GM12872 (cell line): Measurements from ENCODE around the gene ADARB2.

Experiments
- TF ChIP-seq, protein P1 (sequence below): IDR thresholded peaks from 3 replicates; pipeline ENCODE4 v1.5.1; 2011; ENCODE audit warnings: low read depth, mild to moderate bottlenecking, low read length, moderate library complexity; ENCODE audit not compliant: insufficient read depth

ADARB2 gene

DNA sequence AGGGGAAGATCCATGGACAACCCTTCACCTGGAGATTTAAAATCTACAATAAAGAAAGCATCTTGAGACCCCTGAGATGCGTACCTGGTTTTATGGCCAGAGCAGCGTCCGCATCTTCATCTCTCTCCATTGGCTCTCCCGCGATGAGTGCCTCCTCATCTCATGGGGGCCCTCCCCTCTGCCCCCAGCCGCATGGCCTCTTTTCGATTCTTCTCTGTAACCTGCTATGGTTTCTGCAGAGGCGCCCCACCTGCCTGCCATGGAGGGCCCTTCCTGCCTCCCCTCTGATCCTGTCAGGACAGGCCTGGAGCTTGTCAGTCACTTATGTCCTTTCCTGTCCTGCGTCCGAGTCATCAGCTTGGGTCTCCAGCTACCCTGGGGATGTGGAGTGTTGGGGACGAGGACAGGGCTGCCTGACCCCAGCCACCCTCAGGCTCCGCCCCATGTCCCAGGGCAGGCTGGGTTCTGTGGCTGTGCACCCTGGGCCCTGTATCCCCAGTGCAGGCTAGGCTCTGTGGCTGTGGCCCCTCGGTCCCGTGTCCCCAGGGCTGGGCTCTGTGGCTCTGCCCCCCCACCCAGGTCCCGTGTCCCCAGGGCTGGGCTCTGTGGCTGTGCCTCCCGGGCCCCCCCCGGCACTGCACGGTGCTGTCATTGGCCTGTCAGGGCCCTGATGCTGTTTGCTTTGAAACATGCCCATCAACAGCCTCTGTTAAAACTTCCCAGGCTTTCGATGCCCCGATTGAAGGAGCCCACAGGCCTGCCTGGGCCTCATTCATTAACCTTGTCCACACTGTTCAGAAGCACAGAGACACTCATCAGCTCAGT, 581.3 kb downstream of the ADARB2 start:
- TF ChIP-seq, protein P1, sequence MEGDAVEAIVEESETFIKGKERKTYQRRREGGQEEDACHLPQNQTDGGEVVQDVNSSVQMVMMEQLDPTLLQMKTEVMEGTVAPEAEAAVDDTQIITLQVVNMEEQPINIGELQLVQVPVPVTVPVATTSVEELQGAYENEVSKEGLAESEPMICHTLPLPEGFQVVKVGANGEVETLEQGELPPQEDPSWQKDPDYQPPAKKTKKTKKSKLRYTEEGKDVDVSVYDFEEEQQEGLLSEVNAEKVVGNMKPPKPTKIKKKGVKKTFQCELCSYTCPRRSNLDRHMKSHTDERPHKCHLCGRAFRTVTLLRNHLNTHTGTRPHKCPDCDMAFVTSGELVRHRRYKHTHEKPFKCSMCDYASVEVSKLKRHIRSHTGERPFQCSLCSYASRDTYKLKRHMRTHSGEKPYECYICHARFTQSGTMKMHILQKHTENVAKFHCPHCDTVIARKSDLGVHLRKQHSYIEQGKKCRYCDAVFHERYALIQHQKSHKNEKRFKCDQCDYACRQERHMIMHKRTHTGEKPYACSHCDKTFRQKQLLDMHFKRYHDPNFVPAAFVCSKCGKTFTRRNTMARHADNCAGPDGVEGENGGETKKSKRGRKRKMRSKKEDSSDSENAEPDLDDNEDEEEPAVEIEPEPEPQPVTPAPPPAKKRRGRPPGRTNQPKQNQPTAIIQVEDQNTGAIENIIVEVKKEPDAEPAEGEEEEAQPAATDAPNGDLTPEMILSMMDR: no peak

DNA sequence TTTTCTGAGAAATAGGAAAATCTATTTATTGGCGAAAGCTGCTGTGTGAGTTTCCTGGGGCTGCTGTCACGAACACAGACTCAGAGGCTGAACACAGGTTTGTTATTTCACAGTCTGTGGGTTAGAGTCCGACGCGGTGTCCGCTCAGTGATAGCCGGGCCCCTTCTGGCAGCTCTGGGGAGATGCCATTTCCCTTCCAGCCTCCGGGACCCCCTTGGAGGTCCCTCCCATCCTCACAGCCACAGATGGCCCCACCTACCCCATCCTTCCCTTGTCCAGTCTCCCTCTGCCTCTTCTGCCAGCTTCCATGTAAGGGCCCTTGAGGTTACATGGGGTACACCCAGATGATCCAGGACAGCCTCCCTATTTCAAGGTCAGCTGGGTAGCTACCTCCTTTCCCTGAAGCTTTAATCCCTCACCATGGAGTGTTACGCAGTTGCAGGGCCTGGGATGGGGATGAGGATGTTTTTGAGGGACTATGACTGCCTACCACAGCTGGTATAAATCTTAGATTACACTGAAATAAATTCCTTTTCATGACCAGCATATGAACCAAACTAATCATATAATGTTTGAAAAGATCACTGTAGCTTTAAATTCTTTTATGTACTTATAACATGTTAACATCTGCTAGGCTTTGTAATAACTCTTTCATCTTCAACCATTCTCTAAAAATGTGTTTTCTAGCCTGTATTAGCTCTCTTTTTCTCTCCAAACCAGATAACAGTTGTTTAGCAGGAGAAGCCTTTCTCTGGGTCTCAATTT, 582.6 kb downstream of the ADARB2 start:
- TF ChIP-seq, protein P1: no peak

DNA sequence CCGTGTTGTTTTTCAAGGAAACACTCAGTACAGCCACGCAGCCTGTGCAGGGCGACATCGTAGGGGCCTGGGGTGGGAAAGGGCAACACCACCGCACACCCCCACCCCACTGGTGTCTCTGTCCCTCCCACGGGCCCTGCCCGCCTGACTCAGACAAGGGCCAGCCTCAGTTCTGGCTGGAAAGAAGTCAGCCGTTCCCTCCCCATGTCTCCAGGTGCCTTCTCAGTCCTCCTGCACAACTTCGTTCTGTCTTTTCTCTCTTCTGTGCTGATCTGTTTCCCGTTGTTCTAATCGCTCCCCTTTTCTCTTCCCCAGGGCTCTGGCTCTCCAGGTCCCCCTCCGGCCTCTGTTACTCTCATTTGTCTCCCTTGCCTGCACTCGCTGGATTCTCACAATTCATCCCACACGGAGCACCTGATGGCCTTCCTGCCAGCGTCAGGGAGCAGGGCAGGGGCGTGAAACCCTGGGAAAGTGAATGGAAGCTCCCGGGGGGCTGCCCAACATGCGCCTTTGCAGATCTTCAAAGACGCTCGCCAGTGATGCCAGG, 583.4 kb downstream of the ADARB2 start:
- TF ChIP-seq, protein P1: no peak

DNA sequence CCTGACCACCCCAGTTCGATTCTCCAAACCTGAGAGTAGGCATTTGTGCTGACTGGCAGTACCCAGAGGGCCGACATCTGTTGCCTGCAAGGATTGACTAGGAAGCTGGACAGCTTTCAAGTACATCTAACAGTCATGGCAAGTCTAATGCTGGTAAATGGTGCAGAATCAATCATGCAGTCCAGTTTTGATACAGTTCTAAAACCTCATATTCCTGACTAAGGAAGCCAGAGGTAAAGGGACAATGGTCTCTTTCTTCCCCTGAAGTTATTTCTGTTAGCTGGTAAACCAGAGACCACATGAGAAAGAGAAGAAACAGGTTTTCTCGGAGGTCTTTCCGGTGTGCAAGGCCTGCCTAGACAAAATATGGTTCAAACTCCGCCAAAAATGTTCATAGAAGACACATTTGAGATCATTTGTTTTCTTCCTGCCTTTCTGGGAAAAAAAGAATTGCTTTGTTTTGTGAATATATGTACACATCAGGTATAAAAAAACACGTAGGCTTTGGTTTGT, 584.0 kb downstream of the ADARB2 start:
- TF ChIP-seq, protein P1: no peak

DNA sequence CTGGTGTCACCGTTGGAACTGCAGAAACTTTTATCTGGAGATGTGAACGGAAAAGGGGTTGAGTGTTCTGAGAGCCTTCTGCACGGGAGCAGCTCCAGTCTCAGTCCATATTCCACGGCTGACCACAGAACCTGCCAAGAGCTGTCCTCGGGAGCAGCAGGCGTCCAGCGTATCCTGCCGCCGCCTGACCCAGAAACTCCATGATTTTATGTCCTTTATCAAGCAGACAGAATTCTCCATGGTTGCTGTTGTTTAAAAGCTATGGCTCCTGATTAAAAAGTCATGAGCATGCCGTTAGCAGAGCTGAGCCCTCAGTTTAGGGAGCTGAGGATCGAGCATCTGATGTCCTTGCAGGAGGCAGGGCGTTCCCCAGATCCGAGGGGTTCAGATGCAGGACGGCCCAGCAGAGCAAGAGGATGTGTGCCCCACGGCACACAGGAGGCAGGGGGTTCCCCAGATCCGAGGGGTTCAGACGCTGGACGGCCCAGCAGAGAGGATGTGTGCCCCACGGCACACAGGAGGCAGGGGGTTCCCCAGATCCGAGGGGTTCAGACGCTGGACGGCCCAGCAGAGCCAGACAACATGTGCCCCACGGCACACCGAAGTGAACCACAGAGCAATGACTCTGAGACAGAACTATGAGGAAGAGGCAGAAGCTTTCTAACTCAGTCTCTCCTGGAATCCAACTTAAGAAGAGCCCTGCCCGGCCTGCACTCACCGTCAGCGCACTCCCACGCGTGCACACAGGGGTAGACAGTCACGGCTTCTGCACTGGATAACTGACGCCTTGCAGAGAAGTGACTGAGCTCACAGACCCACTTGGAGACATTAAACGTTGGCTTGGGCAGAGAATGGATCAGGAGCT, 584.7 kb downstream of the ADARB2 start:
- TF ChIP-seq, protein P1: no peak

DNA sequence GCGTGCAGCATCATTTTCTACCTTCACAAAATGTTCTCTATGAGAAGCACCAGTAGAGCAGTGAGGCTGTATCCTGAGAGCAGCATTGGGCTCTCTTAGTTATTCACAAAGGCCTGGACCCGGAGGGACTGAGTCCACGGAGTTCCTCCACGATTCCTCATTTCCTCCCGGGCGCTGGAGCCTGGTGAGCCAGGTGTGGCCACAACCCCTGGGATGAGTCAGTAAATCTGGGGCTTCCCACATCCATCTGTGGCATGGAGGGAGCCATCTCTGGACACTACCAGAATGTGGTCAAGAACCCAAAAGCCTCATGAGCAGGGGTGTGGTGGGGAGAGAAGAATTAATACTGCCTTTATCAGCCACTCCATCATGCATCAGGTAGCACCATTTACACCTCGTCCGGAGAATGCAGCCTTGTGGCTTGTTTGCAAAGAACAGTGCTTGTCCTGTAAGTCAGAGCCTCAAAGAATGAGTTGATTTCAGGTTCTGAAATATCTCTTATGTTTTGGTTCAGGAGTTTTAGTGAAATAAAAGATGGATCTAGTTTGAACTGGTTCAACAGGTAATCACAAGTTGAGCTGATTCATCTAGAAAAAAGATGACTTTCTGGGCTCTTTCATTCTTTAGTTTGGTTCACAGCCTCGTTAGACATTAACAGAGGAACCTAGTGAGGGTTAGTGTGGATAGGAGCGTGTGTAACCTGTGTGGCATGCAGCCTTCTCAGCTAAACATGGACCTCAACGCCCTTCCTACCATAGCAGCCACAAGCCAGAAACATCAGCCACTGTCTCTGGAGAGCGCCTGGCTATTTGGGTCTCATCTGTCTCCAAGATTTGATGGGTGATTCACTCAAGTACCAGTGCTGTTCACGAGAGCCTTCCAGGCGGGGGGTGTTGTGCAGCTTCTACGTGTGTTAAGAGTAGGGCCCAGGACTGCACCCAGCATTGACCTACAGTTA, 586.0 kb downstream of the ADARB2 start:
- TF ChIP-seq, protein P1: no peak
